Endothelial cell of hepatic sinusoid (primary cell): Measurements from ENCODE around the gene SLC9A9.

Experiments used
- in situ Hi-C: cut with HindIII; loops from 2 replicates; pipeline ENCODE4 v1.10.0; 2017; ENCODE audit warnings: low sequenced_read_pairs

SLC9A9 gene

DNA sequence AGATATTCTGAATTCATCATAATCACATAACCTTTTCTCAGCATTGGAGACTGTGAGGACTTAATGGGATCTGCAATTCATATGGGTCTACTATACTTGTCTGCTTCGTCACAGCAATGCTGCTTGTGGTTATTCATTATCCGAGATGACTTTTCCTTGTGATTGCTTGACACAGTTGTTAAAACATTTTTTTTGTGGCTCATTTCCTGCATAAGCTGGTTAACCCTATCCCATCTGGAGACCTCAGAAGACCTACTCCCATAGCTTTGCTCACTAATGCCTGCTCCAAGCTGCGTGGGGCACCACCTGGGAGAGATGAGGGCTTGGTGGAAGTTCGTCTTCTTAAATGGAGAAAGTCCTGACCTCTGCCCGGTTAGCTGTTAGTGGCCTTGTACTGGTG, 367.9 kb downstream of the SLC9A9 start:
- in situ Hi-C loops = loop anchor here (10.0 kb wide), 1 partner anchor 56 kb away; no protein-coding TSS in a partner anchor

DNA sequence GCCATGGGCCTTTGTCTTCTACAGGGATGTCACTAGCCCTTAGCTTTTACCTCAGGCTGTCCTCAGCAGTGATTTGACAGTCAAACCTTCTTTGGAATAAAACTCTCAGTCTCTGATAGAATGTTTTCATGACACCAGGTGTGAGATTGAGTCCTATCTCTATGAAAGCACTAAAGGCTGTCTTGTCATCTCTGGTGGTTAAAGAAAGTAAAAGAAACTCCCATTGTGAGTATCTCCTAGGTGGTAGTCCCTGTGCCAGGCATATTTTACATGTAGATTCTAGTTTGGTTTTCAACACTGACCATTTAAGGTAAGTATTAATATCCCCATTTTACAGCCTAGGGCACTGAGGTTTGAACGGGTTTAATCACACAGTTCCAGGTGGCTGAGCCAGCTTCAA, 368.5 kb downstream of the SLC9A9 start:
- in situ Hi-C loops = loop anchor here (10.0 kb wide), 1 partner anchor 55 kb away; no protein-coding TSS in a partner anchor

GRCh38 chr3:143478115-143478693, 370.1 kb downstream of the SLC9A9 start:
- in situ Hi-C loops = no loop called here

DNA sequence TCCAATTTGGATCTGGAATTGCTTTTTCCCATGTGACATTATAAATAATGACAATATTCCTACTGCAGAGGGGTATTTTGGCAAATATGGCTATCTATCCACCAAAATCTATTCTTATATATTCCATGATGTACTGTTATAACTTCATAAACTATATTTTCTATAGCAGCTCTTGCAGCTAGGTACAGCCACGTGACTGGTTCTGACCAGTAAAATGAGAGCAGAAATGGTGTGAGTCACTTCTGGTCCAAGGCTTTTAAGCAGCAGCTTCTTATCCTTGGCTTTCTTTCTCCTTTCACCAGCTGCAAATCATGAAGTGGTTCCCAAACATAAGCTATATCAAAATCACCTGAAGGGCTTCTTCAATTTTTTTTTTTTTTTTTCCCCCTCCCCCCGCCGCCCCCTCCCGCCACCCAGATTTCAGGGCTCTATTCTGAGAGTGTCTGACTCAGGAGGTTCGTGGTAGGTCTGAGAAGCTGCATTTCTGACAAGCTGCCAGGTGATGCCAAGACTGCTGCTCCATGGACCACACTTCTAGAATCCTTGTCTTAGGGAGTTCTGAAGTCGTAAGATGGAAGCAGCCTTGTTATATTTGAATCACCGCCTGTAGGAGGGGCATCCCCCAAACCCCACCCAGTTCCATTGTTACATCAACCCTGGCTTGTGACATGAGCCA, 371.2 kb downstream of the SLC9A9 start:
- in situ Hi-C loops = no loop called here

GRCh38 chr3:143475981-143476380, 372.3 kb downstream of the SLC9A9 start:
- in situ Hi-C loops = no loop called here

GRCh38 chr3:143472731-143473523, 375.3 kb downstream of the SLC9A9 start:
- in situ Hi-C loops = no loop called here

DNA sequence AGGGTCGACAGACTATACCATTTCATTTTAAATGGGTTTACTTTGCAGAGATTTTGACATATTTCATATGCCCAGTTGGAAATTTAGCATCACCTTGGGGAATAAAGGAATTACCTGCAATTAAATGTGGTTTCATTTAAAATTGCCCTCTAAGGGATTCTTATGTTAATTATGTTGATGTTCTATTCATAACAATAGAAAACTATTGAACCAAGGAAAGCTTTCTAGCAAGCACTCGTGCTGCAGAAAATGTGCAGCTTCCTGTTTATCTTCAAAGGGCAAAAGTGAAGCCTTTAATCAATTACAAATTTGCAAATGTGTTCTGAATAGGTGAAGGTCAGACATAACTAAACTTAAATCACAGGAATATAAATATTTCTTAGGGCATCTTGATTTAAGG, 376.6 kb downstream of the SLC9A9 start:
- in situ Hi-C loops = no loop called here

DNA sequence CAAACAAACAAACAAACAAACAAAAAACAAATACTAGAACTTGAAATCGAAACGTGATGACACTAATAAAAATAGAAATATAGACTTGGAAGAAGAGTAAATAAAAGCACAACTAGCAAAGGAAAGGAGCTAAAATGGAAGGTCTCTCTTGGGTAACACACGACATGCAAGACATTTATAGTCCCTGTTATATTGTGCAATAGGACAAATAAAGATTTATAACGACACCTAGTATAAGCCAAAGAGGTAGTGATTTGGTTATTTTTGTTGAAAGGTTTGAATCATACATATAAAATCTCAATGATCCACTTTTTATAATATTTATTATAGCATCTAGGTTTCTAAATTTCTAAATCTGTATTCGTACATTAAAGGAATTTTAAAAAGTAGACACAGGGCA, 379.1 kb downstream of the SLC9A9 start:
- in situ Hi-C loops = no loop called here

DNA sequence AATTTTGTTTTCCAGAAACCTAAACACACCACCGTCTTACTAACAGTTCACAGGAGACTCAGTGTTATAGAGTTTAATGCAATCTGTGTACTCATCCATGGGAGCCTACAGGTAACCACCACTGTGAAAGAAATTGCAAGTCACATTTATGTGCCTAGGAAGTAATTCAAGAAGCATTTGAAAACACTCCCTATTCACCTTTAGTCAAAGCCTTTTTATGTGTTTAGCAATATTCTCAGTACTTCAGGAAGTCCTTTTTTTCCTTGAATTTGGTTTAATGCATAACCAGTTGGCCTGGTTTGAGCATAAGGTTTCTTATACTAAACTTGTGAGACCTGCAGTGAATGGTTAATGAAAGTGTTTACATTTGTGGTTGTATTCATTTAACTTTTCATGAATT, 382.6 kb downstream of the SLC9A9 start:
- in situ Hi-C loops = no loop called here

DNA sequence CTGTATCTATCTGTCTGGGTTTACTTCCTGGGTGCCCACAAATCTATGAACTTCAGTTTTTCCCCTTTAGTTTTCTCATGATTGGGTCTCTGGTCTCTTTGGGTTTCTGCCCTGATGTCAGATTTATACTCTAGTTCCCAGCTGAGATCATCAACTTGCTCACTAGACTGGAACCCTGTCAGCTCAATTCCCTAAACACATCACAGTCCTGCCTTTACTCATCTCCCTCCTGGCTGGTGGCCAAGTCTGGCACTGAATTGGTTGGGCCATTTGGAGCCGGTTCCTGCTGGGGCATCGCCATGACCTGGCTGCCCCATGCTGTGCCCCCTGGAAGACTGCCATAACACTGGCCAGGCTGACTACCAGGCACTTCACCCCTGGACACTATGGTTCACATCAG, 383.4 kb downstream of the SLC9A9 start:
- in situ Hi-C loops = no loop called here

DNA sequence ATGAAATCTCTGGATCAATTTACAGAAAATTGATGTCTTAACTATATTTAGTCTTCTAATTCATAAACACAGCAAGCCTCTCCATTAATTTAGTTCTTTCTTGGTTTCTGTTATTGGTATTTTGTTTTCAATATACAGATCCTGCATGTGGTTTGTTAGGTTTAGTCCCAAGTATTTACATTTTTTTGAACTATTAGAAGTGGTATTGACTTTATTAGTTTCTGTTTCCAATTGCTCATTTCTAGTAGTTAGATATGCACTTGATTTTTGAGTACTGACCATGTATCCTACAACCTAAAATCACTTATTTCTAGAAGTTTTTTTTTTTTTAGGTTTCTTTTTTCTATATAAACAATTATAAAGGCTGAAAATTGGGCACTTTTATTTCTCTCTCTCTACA, 392.8 kb downstream of the SLC9A9 start:
- in situ Hi-C loops = no loop called here

GRCh38 chr3:143450632-143451031, 397.6 kb downstream of the SLC9A9 start:
- in situ Hi-C loops = no loop called here

DNA sequence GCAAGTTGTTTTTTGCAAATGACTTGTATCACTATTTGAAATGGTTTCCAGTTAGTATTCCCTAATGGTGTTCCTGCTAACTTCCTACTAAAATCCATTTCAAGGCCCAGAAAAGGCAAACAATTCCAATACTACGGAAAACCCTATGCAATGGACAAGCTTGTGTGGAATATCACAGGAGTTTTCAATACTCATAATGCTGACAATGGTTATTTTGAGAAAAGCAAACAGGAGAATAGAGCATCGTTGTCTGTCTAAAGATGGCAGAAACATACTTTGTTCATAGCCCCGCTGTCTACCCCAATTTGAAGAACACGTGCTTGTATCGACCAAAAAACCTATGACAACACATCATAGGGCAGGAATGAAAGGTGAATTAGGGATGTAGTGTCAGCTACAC, 400.8 kb downstream of the SLC9A9 start:
- in situ Hi-C loops = no loop called here

- in situ Hi-C loops = no loop called here
Observed at GRCh38 chr3:143445118-143445517, 403.1 kb downstream of the SLC9A9 start.

- in situ Hi-C loops = no loop called here
Observed at GRCh38 chr3:143443851-143444331, 404.4 kb downstream of the SLC9A9 start.

- in situ Hi-C loops = no loop called here
Observed at GRCh38 chr3:143442814-143443447, 405.3 kb downstream of the SLC9A9 start.

GRCh38 chr3:143441516-143442171, 406.6 kb downstream of the SLC9A9 start:
- in situ Hi-C loops = no loop called here

- in situ Hi-C loops = no loop called here
Observed at GRCh38 chr3:143439817-143440216, 408.5 kb downstream of the SLC9A9 start.

DNA sequence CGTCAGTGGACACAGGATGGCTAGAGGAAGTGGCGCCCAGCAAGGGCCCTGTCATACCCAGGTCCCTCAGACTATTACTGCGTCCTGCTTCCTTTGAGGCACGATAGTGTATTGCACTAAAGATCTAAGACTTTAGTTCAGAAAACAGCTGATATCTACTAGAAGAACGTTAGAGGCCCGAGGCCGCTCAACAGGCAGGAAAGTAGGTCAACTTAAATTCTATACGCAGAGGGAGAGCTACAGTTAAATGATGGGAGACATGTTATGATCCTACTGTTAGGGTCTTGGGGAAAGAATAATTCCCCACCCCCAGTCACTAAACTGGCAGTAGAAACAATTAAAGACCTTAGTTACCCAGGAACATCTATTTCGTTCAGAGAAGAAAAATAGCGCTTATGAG, 410.9 kb downstream of the SLC9A9 start:
- in situ Hi-C loops = no loop called here

DNA sequence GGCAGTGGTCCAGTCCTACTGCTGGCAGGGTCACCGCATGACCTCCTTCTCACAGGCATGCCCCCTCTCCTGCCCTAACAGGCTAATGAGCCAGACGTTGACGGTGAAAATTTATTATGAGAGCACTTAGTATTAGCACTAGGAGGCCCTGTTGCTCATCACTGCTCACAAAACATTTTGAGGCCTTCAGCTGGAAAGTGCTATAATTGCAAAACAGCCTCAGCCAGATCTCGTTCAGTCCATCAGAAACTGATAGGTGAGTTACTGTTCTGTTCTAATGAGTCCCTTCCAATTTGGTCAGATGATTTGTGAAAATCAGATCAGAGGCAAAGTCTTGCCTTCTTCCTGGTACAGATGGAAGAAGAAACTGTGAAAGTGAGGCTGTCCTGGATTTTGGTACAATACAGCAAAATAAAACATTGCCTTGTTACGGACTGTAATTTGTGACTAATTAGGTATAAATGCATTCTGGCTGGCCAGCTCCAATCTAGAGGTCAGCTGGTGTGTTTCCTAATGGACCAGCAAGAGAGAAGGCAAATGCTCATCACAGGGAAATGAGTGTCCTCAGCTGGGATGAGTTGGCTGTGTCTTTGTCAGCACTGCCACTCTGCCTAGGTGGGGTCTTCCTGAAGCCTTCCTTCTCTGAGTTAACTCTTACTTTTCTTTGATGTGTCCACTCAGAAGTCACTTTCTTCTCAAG, 411.9 kb downstream of the SLC9A9 start:
- in situ Hi-C loops = no loop called here
